ENCODE data around the gene PLIN4.

PLIN4 gene

GRCh38 chr19:4488496-4488895 lies 29.8 kb downstream of the PLIN4 start:
- DNase-seq, result no peak

GRCh38 chr19:4487572-4487971 lies 30.7 kb downstream of the PLIN4 start:
- no peak for DNase-seq

- DNase-seq, result no peak
Observed at GRCh38 chr19:4483385-4483784, 34.9 kb downstream of the PLIN4 start.

GRCh38 chr19:4482721-4483364 lies 35.4 kb downstream of the PLIN4 start:
- no peak for DNase-seq

GRCh38 chr19:4477034-4477801 lies 41.1 kb downstream of the PLIN4 start:
- no peak for DNase-seq

GRCh38 chr19:4474514-4475022 lies 43.7 kb downstream of the PLIN4 start:
- DNase-seq, result no peak

GRCh38 chr19:4473763-4474513 lies 44.3 kb downstream of the PLIN4 start:
- no peak for DNase-seq

- DNase-seq, result no peak
Observed at GRCh38 chr19:4473011-4473762, 45.1 kb downstream of the PLIN4 start.

GRCh38 chr19:4472174-4472974 lies 45.9 kb downstream of the PLIN4 start, which contains the start of gene HDGFL2:
HDGFL2 (plus strand) TSS chr19:4472297; CDS start chr19:4472351, 54 bp downstream.
- DNase-seq, result peak; percentile 93

GRCh38 chr19:4471403-4472173 lies 46.7 kb downstream of the PLIN4 start:
- peak; percentile 91 for DNase-seq

- no peak for DNase-seq
Observed at GRCh38 chr19:4467835-4468234, 50.5 kb downstream of the PLIN4 start.

GRCh38 chr19:4464815-4465581 lies 53.3 kb downstream of the PLIN4 start:
- DNase-seq, result no peak

GRCh38 chr19:4457654-4458395 lies 60.5 kb downstream of the PLIN4 start, which contains the start of gene UBXN6:
UBXN6 (minus strand) TSS chr19:4457794; CDS start chr19:4457697, 97 bp downstream.
- peak; percentile 94 for DNase-seq

GRCh38 chr19:4456843-4457653 lies 61.2 kb downstream of the PLIN4 start:
- DNase-seq, result peak; percentile 52

GRCh38 chr19:4456476-4456842 lies 61.8 kb downstream of the PLIN4 start:
- no peak for DNase-seq

GRCh38 chr19:4455719-4456475 lies 62.4 kb downstream of the PLIN4 start:
- no peak for DNase-seq

Measured in stimulated activated CD4-positive, alpha-beta T cell treated with anti-CD3 and anti-CD28 coated beads, Interleukin-12 subunit alpha, Interleukin-12 subunit beta, amount 100 ng/mL, for 4 hours (primary cell).